Measurements from ENCODE around the gene MRPL9.

MRPL9 gene

DNA sequence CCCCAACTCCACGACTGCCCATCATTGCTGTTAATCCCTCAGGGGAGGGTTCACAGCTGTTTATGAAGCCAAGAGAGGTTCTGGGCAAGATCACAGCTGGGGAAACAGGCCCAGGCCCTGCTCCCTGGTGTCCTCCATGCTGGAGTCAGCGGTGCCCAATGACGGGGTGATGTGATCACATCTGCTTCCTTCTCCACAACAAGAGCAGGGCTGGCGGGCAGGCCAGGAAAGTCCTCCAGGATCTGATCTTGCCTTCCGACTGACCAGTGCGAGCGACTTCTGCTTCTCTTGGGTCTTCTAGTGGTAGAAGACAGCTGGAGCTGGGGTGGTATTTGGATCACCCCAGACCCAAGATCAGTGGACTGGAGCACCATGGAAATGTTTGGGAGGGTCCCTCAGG lies 42.9 kb upstream of the MRPL9 start:
- no peak for TF ChIP-seq CTCF (conservative IDR thresholded peaks at IDR 0.05)
- no peak for TF ChIP-seq ZFX (IDR thresholded peaks at IDR 0.05)
- H3K27ac ChIP-seq = no peak overlapping the region

GRCh38 chr1:151805066-151805820 lies 41.9 kb upstream of the MRPL9 start, which contains the start of gene LINGO4:
Gene LINGO4, minus strand, starts transcription at chr1:151805419. Its CDS starts 2,715 bp downstream, at chr1:151802704.
- no peak for TF ChIP-seq CTCF (conservative IDR thresholded peaks at IDR 0.05)
- TF ChIP-seq ZFX (IDR thresholded peaks at IDR 0.05) = no peak
- no peak within 1 kb of the TSS for H3K27ac ChIP-seq

DNA sequence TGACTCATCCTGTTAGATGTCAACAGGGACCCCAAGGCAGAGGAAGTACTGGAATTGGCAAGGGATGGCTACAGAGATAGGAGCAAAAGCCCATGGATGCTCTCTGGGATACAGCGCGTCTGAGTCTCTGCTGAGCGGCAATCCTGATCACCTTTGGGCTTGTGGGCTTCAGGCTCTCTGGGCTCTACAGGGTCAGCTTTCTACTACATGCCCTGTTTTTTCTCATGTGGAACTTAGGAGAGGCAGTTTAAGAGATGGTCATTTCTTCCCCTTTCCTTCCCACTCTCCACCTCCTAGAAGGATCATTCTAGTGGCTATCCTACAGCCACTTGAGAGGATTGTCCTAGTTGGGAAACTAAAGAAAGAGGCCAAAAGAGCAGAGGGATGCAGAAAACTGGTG lies 40.6 kb upstream of the MRPL9 start:
- TF ChIP-seq CTCF (conservative IDR thresholded peaks at IDR 0.05) (no peak), ZFX (IDR thresholded peaks at IDR 0.05) (no peak)
- H3K27ac ChIP-seq = no peak overlapping the region

DNA sequence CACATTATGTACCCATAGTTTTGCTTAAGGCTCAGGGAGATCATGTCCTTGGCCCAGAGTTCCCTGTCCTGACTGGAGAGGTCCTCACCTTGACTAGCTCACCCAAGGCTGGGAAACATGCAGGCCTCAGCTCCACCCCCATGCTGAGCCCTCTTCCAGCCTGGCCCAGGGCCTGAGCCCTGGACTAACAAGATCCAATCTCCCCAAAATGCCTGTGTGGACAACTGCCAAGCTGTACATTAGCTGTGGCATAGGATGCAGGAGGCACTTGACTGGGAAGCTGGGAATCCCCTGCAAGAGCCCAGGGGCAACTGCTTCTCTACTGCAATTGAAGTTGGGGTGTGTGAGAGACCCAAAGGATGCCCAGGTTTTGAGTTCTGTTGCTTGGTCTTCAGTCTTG lies 39.9 kb upstream of the MRPL9 start:
- TF ChIP-seq CTCF (conservative IDR thresholded peaks at IDR 0.05) (no peak), ZFX (IDR thresholded peaks at IDR 0.05) (no peak)
- no peak overlapping the region for H3K27ac ChIP-seq

- H3K27ac ChIP-seq = no peak overlapping the region
- TF ChIP-seq CTCF (conservative IDR thresholded peaks at IDR 0.05) (no peak), ZFX (IDR thresholded peaks at IDR 0.05) (no peak)
These were observed 39.1 kb upstream of the MRPL9 start for GRCh38 chr1:151802372-151802771.

DNA sequence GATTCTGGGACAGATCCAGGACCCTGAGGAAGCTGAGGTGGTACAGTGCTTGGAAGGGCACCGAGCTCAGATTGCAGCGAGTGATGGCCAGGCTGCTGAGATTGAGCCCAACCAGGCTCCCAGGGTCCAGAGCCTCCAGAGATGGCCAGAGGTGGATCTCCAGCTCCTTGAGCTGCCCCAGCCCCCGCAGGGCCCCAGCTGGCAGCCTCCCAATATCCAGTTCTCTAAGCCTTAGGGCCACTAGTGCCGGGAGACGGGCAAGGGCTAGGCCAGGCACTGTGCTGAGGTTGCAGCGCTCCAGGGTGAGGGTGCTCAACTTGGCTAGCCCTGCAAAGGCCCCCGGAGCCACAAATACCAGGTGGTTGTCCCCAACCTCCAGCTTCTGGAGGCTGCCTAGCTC lies 38.5 kb upstream of the MRPL9 start:
- TF ChIP-seq CTCF (conservative IDR thresholded peaks at IDR 0.05) (no peak), ZFX (IDR thresholded peaks at IDR 0.05) (no peak)
- no peak overlapping the region for H3K27ac ChIP-seq

- TF ChIP-seq ZFX (IDR thresholded peaks at IDR 0.05) (no peak), CTCF (conservative IDR thresholded peaks at IDR 0.05) (no peak)
- H3K27ac ChIP-seq = no peak overlapping the region
These were observed 38.1 kb upstream of the MRPL9 start for GRCh38 chr1:151801310-151801820.
